Measurements from ENCODE around the gene UBALD2. TPM values are rescaled to one million over a fixed set of nuclear protein-coding genes. Genes with fewer than 3 reads are reported as not detected.
"Not testable (repeated sequence)": the region's sequence is repeated elsewhere in the genome, so short reads cannot be mapped to it uniquely, and the experiment has no call there.

Gene UBALD2
- total RNA-seq, 1 donor from 2014 or later, result 13.2 TPM

- Mint-ChIP-seq H3K27me3 (ENCODE audit: low read depth) (no peaks in the 10 kb centered on the region), H3K27ac (ENCODE audit: unreplicated experiment) (peak overlapping the region; percentile 84), H3K4me3 (ENCODE audit: unreplicated experiment) (peak overlapping the region; percentile 75), H3K4me1 (ENCODE audit: low read depth) (peaks cover 29% of the 10 kb centered on the region), H3K9me3 (ENCODE audit: low read depth) (no peaks in the 10 kb centered on the region), H3K36me3 (ENCODE audit: low read depth) (no peaks in the 10 kb centered on the region)
- no peak for DNase-seq (ENCODE audit: low spot score)
- TF ChIP-seq, protein P1, sequence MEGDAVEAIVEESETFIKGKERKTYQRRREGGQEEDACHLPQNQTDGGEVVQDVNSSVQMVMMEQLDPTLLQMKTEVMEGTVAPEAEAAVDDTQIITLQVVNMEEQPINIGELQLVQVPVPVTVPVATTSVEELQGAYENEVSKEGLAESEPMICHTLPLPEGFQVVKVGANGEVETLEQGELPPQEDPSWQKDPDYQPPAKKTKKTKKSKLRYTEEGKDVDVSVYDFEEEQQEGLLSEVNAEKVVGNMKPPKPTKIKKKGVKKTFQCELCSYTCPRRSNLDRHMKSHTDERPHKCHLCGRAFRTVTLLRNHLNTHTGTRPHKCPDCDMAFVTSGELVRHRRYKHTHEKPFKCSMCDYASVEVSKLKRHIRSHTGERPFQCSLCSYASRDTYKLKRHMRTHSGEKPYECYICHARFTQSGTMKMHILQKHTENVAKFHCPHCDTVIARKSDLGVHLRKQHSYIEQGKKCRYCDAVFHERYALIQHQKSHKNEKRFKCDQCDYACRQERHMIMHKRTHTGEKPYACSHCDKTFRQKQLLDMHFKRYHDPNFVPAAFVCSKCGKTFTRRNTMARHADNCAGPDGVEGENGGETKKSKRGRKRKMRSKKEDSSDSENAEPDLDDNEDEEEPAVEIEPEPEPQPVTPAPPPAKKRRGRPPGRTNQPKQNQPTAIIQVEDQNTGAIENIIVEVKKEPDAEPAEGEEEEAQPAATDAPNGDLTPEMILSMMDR (IDR thresholded peaks at IDR 0.05), result no peak
These were observed 1.2 kb downstream of the UBALD2 start for GRCh38 chr17:76266244-76266938.

DNA sequence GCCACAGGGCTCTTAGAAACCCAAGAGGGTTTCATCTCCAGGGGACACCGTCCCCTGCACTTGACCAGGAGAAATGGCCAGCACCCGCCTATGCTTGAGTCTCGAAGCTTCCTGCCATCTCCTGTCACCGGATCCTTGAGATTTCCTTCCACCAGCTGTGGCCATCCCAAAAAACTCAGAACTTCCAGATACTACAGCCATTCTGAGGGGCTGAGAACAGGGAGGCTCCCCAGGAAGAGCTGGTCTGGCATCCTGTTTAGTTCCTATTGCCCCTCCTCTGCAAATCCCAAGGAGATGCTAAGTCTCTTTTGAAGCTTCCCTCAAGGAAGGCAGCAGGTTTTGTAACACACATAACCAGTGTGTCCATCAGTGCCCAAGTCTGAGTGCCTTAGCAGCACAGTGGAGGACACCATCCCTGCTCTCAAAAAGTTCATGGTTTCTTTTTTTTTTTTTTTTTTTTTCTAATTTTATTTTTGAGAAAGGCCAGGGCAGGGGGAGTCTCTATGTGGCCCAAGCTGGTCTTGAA, 2.0 kb downstream of the UBALD2 start:
- Mint-ChIP-seq H3K36me3 (ENCODE audit: low read depth) (no peaks in the 10 kb centered on the region), H3K27ac (ENCODE audit: unreplicated experiment) (no peak overlapping the region), H3K9me3 (ENCODE audit: low read depth) (no peaks in the 10 kb centered on the region), H3K27me3 (ENCODE audit: low read depth) (no peaks in the 10 kb centered on the region), H3K4me1 (ENCODE audit: low read depth) (peaks cover 29% of the 10 kb centered on the region), H3K4me3 (ENCODE audit: unreplicated experiment) (peak overlapping the region; percentile 12)
- TF ChIP-seq, protein P1 (IDR thresholded peaks at IDR 0.05), result no peak
- DNase-seq (ENCODE audit: low spot score), result no peak

GRCh38 chr17:76267581-76268001, 2.4 kb downstream of the UBALD2 start:
- H3K27me3 Mint-ChIP-seq (ENCODE audit: low read depth); H3K36me3 Mint-ChIP-seq (ENCODE audit: low read depth); H3K9me3 Mint-ChIP-seq (ENCODE audit: low read depth): not testable (repeated sequence)

DNA sequence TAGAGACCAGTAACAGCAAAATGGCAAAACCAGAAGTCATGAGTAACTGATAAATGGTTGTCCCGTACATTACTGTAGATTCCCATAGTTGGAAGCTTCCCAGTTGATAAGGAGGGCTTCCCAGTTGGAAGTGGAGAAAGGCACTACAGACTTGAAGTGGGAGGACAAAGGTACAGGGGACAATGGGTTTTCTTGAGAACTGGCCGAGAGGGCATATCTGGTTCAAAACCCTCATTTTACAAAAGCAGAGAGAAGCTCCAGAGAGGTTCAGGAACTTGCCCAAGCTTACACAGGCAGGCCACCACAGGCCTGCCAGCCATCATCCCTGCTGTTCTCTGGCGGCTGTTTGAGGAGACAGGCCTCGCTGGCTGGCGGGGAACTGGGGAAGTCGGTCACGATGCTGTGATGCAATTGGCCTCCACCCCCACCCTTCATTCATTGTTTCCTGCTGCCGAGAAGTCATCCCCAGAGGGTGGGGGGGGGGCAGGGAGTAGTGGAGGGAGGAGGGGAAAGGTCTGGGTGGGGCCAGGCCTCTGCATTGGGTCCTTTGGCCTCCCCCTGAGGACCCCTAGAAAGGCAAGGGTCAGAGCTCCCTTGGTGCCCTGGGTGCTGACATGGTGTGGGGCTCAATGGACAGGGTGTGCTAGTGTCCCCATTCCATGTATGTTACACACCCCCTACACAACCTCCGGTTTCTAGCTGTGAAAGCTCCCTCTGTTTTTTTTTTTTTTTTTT, 3.0 kb downstream of the UBALD2 start:
- no peak for DNase-seq (ENCODE audit: low spot score)

More at GRCh38 chr17:76267581-76268001, 2.4 kb downstream of the UBALD2 start:
- H3K4me1 Mint-ChIP-seq (ENCODE audit: low read depth), result peaks cover 29% of the 10 kb centered on the region
- not testable (repeated sequence) for DNase-seq (ENCODE audit: low spot score); H3K4me3 Mint-ChIP-seq (ENCODE audit: unreplicated experiment)
- peak overlapping the region; percentile 41 for H3K27ac Mint-ChIP-seq (ENCODE audit: unreplicated experiment)

GRCh38 chr17:76268991-76269981, 4.1 kb downstream of the UBALD2 start:
- DNase-seq (ENCODE audit: low spot score), result no peak
- H3K27ac Mint-ChIP-seq (ENCODE audit: unreplicated experiment), result no peak overlapping the region
- H3K4me1 Mint-ChIP-seq (ENCODE audit: low read depth), result peaks cover 22% of the 10 kb centered on the region
- H3K36me3 Mint-ChIP-seq (ENCODE audit: low read depth), result no peaks in the 10 kb centered on the region
- no peaks in the 10 kb centered on the region for H3K27me3 Mint-ChIP-seq (ENCODE audit: low read depth)
- TF ChIP-seq, protein P1 (IDR thresholded peaks at IDR 0.05), result no peak
- no peak overlapping the region for H3K4me3 Mint-ChIP-seq (ENCODE audit: unreplicated experiment)
- no peaks in the 10 kb centered on the region for H3K9me3 Mint-ChIP-seq (ENCODE audit: low read depth)

More for the DNA sequence above, 3.0 kb downstream of the UBALD2 start:
- TF ChIP-seq, protein P1 (IDR thresholded peaks at IDR 0.05), result no peak
- peak overlapping the region; percentile 65 for H3K27ac Mint-ChIP-seq (ENCODE audit: unreplicated experiment)
- H3K4me1 Mint-ChIP-seq (ENCODE audit: low read depth), result peaks cover 29% of the 10 kb centered on the region
- no peaks in the 10 kb centered on the region for H3K9me3 Mint-ChIP-seq (ENCODE audit: low read depth)
- H3K27me3 Mint-ChIP-seq (ENCODE audit: low read depth), result no peaks in the 10 kb centered on the region
- no peaks in the 10 kb centered on the region for H3K36me3 Mint-ChIP-seq (ENCODE audit: low read depth)
- no peak overlapping the region for H3K4me3 Mint-ChIP-seq (ENCODE audit: unreplicated experiment)

Measured in chondrocyte (in vitro differentiated cells).